HepG2 (cell line): ENCODE measurements around the gene KCNAB1. TPM values are rescaled to one million over a fixed set of nuclear protein-coding genes. Genes with fewer than 3 reads are reported as not detected.

ENCODE experiments used
- ATF5 ChIP-seq: sonication (generic); formaldehyde crosslinking; IDR thresholded peaks from 2 replicates; pipeline ENCODE4 v1.4.0; 2020; ENCODE audit warnings: mild to moderate bottlenecking, low read depth, missing genetic modification reagents
- ATF7 ChIP-seq, 2 experiments: fragments of 450-650 bp in 1 of 2; sonication (generic) in 1 of 2; formaldehyde crosslinking in 1 of 2; IDR thresholded peaks; 2 replicates each; pipeline versions ENCODE4 v1.4.0 to v1.6.1; 2016 to 2020; ENCODE audit warnings: antibody characterized with exemption in 1 of 2, mild to moderate bottlenecking in 1 of 2, missing genetic modification reagents in 1 of 2
- CAMTA2 ChIP-seq: sonication (generic); formaldehyde crosslinking; IDR thresholded peaks from 2 replicates; pipeline ENCODE4 v1.4.0; 2020; ENCODE audit warnings: mild to moderate bottlenecking, missing genetic modification reagents, borderline replicate concordance
- CCDC6 ChIP-seq: sonication (generic); formaldehyde crosslinking; IDR thresholded peaks from 2 replicates; pipeline ENCODE4 v1.8.1; 2022; ENCODE audit warnings: mild to moderate bottlenecking, missing genetic modification reagents, moderate library complexity
- CREB1 ChIP-seq, 2 experiments: fragments of 450-650 bp in 1 of 2; IDR thresholded peaks; 2 replicates each; pipeline ENCODE4 v1.6.1; 2016 to 2017; ENCODE audit warnings: control low read depth in 1 of 2, mild to moderate bottlenecking in 1 of 2, missing compliant biosample characterization in 1 of 2, missing genetic modification characterization in 1 of 2
- ETV6 ChIP-seq: sonication (generic); formaldehyde crosslinking; conservative IDR thresholded peaks from 2 replicates; pipeline ENCODE4 v1.4.0; 2020; ENCODE audit warnings: missing genetic modification reagents
- JUND ChIP-seq: sonication (generic); formaldehyde crosslinking; IDR thresholded peaks from 2 replicates; pipeline ENCODE4 v1.8.0; 2022; ENCODE audit warnings: mild to moderate bottlenecking, missing genetic modification reagents
- NFRKB ChIP-seq: fragments of 450-650 bp; IDR thresholded peaks from 2 replicates; pipeline ENCODE4 v1.6.1; 2017
- PHF8 ChIP-seq: sonication (generic); formaldehyde crosslinking; IDR thresholded peaks from 2 replicates; pipeline ENCODE4 v1.5.0; 2020; ENCODE audit warnings: missing genetic modification reagents
- PITX1 ChIP-seq: sonication (generic); formaldehyde crosslinking; IDR thresholded peaks from 2 replicates; pipeline ENCODE4 v1.5.1; 2020; ENCODE audit warnings: mild to moderate bottlenecking, missing genetic modification reagents
- TAF1 ChIP-seq: sonication (generic); formaldehyde crosslinking; IDR thresholded peaks from 2 replicates; pipeline ENCODE4 v1.4.0; 2020; ENCODE audit warnings: missing genetic modification reagents
- ZNF143 ChIP-seq: sonication (generic); formaldehyde crosslinking; IDR thresholded peaks from 2 replicates; pipeline ENCODE4 v1.4.0; 2020; ENCODE audit warnings: missing genetic modification reagents
- ZNF205 ChIP-seq: IDR thresholded peaks from 2 replicates; pipeline ENCODE4 v1.6.1; 2018; ENCODE audit warnings: missing biosample characterization, missing genetic modification reagents
- ZNF264 ChIP-seq: sonication (generic); formaldehyde crosslinking; IDR thresholded peaks from 2 replicates; pipeline ENCODE4 v1.4.0; 2020; ENCODE audit warnings: missing genetic modification reagents
- ZNF337 ChIP-seq: sonication (generic); formaldehyde crosslinking; IDR thresholded peaks from 2 replicates; pipeline ENCODE4 v1.5.1; 2020; ENCODE audit warnings: missing genetic modification reagents, low read depth, mild to moderate bottlenecking, borderline replicate concordance
- ZNF652 ChIP-seq: IDR thresholded peaks from 2 replicates; pipeline ENCODE4 v1.6.1; 2016; ENCODE audit warnings: low read depth, borderline replicate concordance
- ZNF747 ChIP-seq: sonication (generic); formaldehyde crosslinking; IDR thresholded peaks from 2 replicates; pipeline ENCODE4 v1.8.1; 2023; ENCODE audit warnings: missing genetic modification reagents, mild to moderate bottlenecking, borderline replicate concordance
- ZNF782 ChIP-seq: sonication (generic); formaldehyde crosslinking; IDR thresholded peaks from 2 replicates; pipeline ENCODE4 v1.4.0; 2020; ENCODE audit warnings: missing genetic modification reagents, mild to moderate bottlenecking, borderline replicate concordance
- polyA plus RNA-seq, 8 experiments: library from polyadenylated mRNA; depleted of rRNA in 3 of 8; stranded (reverse) in 7 of 8; unstranded in 1 of 8; fragments of >200 nt; fragmentation: Illumina TruSeq in 4 of 8; extraction: Trizol in 4 of 8; gene quantifications; 2 replicates each; pipeline versions ENCODE4 v1.2.1 to v1.2.3, GENCODE V29; 2011 to 2016; ENCODE audit warnings: low read depth in 4 of 8, missing spikeins in 1 of 8, mixed read lengths in 1 of 8; ENCODE audit not compliant: insufficient read depth in 1 of 8
- total RNA-seq, 5 experiments: library from RNA; depleted of rRNA; stranded (reverse); fragments of >200 nt; fragmentation: Illumina TruSeq; extraction: Trizol; gene quantifications; 2 replicates each; pipeline ENCODE4 v1.2.3, GENCODE V29; 2016; ENCODE audit warnings: low read depth in 1 of 5
- TF ChIP-seq, protein P1 (sequence below): sonication (generic); formaldehyde crosslinking; IDR thresholded peaks from 2 replicates; pipeline ENCODE4 v1.5.0; 2020; ENCODE audit warnings: mild to moderate bottlenecking, missing genetic modification reagents
- TF ChIP-seq, protein P2 (sequence below): sonication (generic); formaldehyde crosslinking; IDR thresholded peaks from 2 replicates; pipeline ENCODE4 v1.5.1; 2020; ENCODE audit warnings: missing genetic modification reagents, mild to moderate bottlenecking, borderline replicate concordance
- TF ChIP-seq, protein P3 (sequence below): sonication (generic); formaldehyde crosslinking; IDR thresholded peaks from 2 replicates; pipeline ENCODE4 v1.8.0; 2023; ENCODE audit warnings: mild to moderate bottlenecking, missing genetic modification reagents
- TF ChIP-seq, protein P4 (sequence below): sonication (generic); formaldehyde crosslinking; IDR thresholded peaks from 2 replicates; pipeline ENCODE4 v1.4.0; 2020; ENCODE audit warnings: mild to moderate bottlenecking, missing genetic modification reagents

KCNAB1 gene
- total and polyA plus RNA-seq, 2 of the 13 experiments (the other 11 are each of a cell fraction or from before 2014, with no cell fraction given): not detected

DNA sequence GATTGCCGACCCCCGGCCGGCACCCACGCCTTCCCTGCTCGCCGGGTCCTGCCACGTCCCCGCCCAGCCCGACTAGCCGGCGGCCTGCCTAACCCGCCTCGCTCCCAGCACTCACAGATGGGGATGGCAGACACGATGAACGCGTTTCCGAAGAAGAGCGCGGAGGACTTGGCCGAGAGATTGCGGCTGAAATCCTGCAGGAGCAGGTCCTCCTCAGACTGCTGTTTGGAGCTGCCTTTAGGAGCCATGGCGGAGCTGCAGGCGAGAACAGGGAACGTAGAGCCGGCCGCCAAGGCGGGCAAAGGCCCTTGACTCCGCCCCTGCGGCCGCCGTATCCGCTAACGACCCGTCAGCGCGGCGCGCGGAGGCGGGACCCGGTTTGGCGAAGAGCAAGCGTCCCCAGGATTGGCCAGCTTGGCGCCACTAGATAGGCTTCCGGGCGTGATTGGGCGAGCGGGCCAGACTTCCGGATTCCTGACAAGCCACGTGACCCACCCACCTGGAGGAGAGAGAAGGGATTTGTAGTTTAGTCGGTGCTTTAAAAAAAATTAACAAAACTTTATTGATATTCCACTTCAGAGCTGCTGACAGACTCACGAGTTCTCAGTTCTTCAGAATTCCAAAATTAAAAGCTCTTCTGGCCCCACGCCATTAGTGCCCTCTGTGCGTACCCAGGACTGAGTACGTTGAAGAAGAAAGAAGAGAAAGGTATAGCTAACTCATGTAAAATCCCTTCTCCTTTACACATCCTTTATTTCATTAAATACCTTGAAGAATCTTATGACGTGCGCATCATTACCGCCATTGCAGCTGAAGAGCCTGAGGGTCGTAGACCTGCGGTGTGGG is 434.7 kb downstream of the KCNAB1 start, which contains the start of gene SSR3 (continued):
- TF ChIP-seq, protein P1, sequence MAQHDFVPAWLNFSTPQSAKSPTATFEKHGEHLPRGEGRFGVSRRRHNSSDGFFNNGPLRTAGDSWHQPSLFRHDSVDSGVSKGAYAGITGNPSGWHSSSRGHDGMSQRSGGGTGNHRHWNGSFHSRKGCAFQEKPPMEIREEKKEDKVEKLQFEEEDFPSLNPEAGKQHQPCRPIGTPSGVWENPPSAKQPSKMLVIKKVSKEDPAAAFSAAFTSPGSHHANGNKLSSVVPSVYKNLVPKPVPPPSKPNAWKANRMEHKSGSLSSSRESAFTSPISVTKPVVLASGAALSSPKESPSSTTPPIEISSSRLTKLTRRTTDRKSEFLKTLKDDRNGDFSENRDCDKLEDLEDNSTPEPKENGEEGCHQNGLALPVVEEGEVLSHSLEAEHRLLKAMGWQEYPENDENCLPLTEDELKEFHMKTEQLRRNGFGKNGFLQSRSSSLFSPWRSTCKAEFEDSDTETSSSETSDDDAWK (CRISPR knock-in tag): no peak
- peak; percentile 93 for TF ChIP-seq ZNF143 (CRISPR knock-in tag)
- no peak for TF ChIP-seq JUND (CRISPR knock-in tag)
- no peak for TF ChIP-seq CAMTA2
- TF ChIP-seq ZNF652 (CRISPR knock-in tag): no peak
- peak; percentile 95 for TF ChIP-seq TAF1 (CRISPR knock-in tag)
- TF ChIP-seq ZNF264 (CRISPR knock-in tag): no peak
- TF ChIP-seq CCDC6: no peak
- TF ChIP-seq ATF7 (IDR thresholded peaks at IDR 0.05): no peak
- TF ChIP-seq ATF7 (CRISPR knock-in tag; IDR thresholded peaks at IDR 0.05): no peak
- TF ChIP-seq ATF5 (CRISPR knock-in tag): no peak
- TF ChIP-seq ETV6 (CRISPR knock-in tag): no peak
- peak; percentile 97 for TF ChIP-seq PHF8 (CRISPR knock-in tag)
- TF ChIP-seq, protein P2, sequence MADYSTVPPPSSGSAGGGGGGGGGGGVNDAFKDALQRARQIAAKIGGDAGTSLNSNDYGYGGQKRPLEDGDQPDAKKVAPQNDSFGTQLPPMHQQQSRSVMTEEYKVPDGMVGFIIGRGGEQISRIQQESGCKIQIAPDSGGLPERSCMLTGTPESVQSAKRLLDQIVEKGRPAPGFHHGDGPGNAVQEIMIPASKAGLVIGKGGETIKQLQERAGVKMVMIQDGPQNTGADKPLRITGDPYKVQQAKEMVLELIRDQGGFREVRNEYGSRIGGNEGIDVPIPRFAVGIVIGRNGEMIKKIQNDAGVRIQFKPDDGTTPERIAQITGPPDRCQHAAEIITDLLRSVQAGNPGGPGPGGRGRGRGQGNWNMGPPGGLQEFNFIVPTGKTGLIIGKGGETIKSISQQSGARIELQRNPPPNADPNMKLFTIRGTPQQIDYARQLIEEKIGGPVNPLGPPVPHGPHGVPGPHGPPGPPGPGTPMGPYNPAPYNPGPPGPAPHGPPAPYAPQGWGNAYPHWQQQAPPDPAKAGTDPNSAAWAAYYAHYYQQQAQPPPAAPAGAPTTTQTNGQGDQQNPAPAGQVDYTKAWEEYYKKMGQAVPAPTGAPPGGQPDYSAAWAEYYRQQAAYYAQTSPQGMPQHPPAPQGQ (CRISPR knock-in tag): no peak
- peak; percentile 83 for TF ChIP-seq CREB1 (IDR thresholded peaks at IDR 0.05)
- peak; percentile 89 for TF ChIP-seq CREB1 (CRISPR knock-in tag; IDR thresholded peaks at IDR 0.05)
- TF ChIP-seq NFRKB: no peak
- peak; percentile 53; the same call in 1 of the 2 replicates for TF ChIP-seq PITX1 (CRISPR knock-in tag)
- TF ChIP-seq, protein P3, sequence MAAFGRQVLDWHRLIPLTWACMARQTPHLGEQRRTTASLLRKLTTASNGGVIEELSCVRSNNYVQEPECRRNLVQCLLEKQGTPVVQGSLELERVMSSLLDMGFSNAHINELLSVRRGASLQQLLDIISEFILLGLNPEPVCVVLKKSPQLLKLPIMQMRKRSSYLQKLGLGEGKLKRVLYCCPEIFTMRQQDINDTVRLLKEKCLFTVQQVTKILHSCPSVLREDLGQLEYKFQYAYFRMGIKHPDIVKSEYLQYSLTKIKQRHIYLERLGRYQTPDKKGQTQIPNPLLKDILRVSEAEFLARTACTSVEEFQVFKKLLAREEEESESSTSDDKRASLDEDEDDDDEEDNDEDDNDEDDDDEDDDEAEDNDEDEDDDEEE: no peak; the same call in 1 of the 2 replicates
- 0 out of 2 replicates have a peak, but pooled peaks have one; percentile 39 for TF ChIP-seq ZNF747 (CRISPR knock-in tag)
- TF ChIP-seq, protein P4, sequence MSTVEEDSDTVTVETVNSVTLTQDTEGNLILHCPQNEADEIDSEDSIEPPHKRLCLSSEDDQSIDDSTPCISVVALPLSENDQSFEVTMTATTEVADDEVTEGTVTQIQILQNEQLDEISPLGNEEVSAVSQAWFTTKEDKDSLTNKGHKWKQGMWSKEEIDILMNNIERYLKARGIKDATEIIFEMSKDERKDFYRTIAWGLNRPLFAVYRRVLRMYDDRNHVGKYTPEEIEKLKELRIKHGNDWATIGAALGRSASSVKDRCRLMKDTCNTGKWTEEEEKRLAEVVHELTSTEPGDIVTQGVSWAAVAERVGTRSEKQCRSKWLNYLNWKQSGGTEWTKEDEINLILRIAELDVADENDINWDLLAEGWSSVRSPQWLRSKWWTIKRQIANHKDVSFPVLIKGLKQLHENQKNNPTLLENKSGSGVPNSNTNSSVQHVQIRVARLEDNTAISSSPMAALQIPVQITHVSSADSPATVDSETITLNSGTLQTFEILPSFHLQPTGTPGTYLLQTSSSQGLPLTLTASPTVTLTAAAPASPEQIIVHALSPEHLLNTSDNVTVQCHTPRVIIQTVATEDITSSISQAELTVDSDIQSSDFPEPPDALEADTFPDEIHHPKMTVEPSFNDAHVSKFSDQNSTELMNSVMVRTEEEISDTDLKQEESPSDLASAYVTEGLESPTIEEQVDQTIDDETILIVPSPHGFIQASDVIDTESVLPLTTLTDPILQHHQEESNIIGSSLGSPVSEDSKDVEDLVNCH (CRISPR knock-in tag): no peak
- TF ChIP-seq ZNF782 (CRISPR knock-in tag): no peak; the same call in 1 of the 2 replicates
- no peak for TF ChIP-seq ZNF205
- TF ChIP-seq ZNF337: no peak
